H9 (cell line): ENCODE data around the gene FAM117A. TPM values are rescaled to one million over a fixed set of nuclear protein-coding genes. Genes with fewer than 3 reads are reported as not detected.

ENCODE experiments used
- DNase-seq: peaks from one replicate; pipeline ENCODE4 v3.0.0-alpha.2; 2017
- H2AFZ ChIP-seq: one replicate; pipeline ENCODE4 v1.6.1; 2013; ENCODE audit warnings: mild to moderate bottlenecking, low read length, control low read depth, moderate library complexity
- H2AK5ac ChIP-seq: 2 replicates; pipeline ENCODE4 v1.6.1; 2013; ENCODE audit warnings: low read length, control low read depth, mixed read lengths; ENCODE audit not compliant: insufficient read length
- H2BK120ac ChIP-seq: one replicate; pipeline ENCODE4 v1.6.1; 2013; ENCODE audit warnings: low read depth, mild to moderate bottlenecking, low read length, control low read depth, inconsistent platforms; ENCODE audit not compliant: poor library complexity, severe bottlenecking
- H2BK12ac ChIP-seq: 2 replicates; pipeline ENCODE4 v1.6.1; 2013; ENCODE audit warnings: low read length, control low read depth, mixed read lengths, low read depth; ENCODE audit not compliant: insufficient read length
- H2BK15ac ChIP-seq: 2 replicates; pipeline ENCODE4 v1.6.1; 2013; ENCODE audit warnings: low read depth, low read length, control low read depth
- H2BK20ac ChIP-seq: one replicate; pipeline ENCODE4 v1.6.1; 2013; ENCODE audit warnings: low read depth, mild to moderate bottlenecking, low read length, control low read depth, inconsistent platforms; ENCODE audit not compliant: poor library complexity, severe bottlenecking
- H2BK5ac ChIP-seq: 2 replicates; pipeline ENCODE4 v1.6.1; 2013; ENCODE audit warnings: low read length, control low read depth, mixed read lengths; ENCODE audit not compliant: insufficient read length
- H3K14ac ChIP-seq: 2 replicates; pipeline ENCODE4 v1.6.1; 2013; ENCODE audit warnings: low read length, control low read depth; ENCODE audit not compliant: insufficient read depth
- H3K18ac ChIP-seq: 2 replicates; pipeline ENCODE4 v1.6.1; 2013; ENCODE audit warnings: low read depth, mild to moderate bottlenecking, mixed read lengths, low read length, control low read depth; ENCODE audit not compliant: insufficient read length
- H3K23ac ChIP-seq: 2 replicates; pipeline ENCODE4 v1.6.1; 2013; ENCODE audit warnings: low read length, control low read depth, mixed read lengths, low read depth; ENCODE audit not compliant: insufficient read length
- H3K23me2 ChIP-seq: 2 replicates; pipeline ENCODE4 v1.6.1; 2013; ENCODE audit warnings: low read depth, mild to moderate bottlenecking, mixed read lengths, low read length, control low read depth; ENCODE audit not compliant: insufficient read length, poor library complexity, severe bottlenecking
- H3K27ac ChIP-seq: 2 replicates; pipeline ENCODE4 v1.5.1; 2013; ENCODE audit warnings: low read length, control low read depth, mixed read lengths, low read depth; ENCODE audit not compliant: insufficient read length
- H3K27me3 ChIP-seq: 2 replicates; pipeline ENCODE4 v1.6.1; 2013; ENCODE audit warnings: low read length, control low read depth, inconsistent platforms; ENCODE audit not compliant: insufficient read depth
- H3K4ac ChIP-seq: 2 replicates; pipeline ENCODE4 v1.6.1; 2013; ENCODE audit warnings: low read depth, mild to moderate bottlenecking, control low read depth, inconsistent platforms, low read length, moderate library complexity
- H3K4me1 ChIP-seq: 2 replicates; pipeline ENCODE4 v1.6.1; 2013; ENCODE audit warnings: low read length, control low read depth, inconsistent platforms; ENCODE audit not compliant: insufficient read depth
- H3K4me2 ChIP-seq: 2 replicates; pipeline ENCODE4 v1.6.1; 2013; ENCODE audit warnings: low read length, control low read depth, mixed read lengths; ENCODE audit not compliant: insufficient read length, insufficient read depth
- H3K56ac ChIP-seq: 2 replicates; pipeline ENCODE4 v1.6.1; 2013; ENCODE audit warnings: low read depth, mild to moderate bottlenecking, mixed read lengths, low read length, control low read depth; ENCODE audit not compliant: insufficient read length
- H3K79me1 ChIP-seq: 2 replicates; pipeline ENCODE4 v1.6.1; 2013; ENCODE audit warnings: low read depth, mild to moderate bottlenecking, moderate library complexity, low read length, control low read depth, inconsistent platforms; ENCODE audit not compliant: insufficient read depth, poor library complexity, severe bottlenecking
- H3K79me2 ChIP-seq: 2 replicates; pipeline ENCODE4 v1.6.1; 2013; ENCODE audit warnings: low read length, control low read depth, inconsistent platforms; ENCODE audit not compliant: insufficient read depth
- H3K9ac ChIP-seq: 2 replicates; pipeline ENCODE4 v1.6.1; 2013; ENCODE audit warnings: low read length, control low read depth, mixed read lengths; ENCODE audit not compliant: insufficient read length; ENCODE audit errors: extremely low read depth
- H3K9me3 ChIP-seq: one replicate; pipeline ENCODE4 v1.6.1; 2013; ENCODE audit warnings: low read depth, low read length, inconsistent platforms; ENCODE audit not compliant: control insufficient read depth
- H3T11ph ChIP-seq: one replicate; pipeline ENCODE4 v1.6.1; 2013; ENCODE audit warnings: mild to moderate bottlenecking, low read length, control low read depth, inconsistent platforms
- H4K20me1 ChIP-seq: one replicate; pipeline ENCODE4 v1.6.1; 2013; ENCODE audit not compliant: control insufficient read depth, insufficient read length, insufficient read depth
- H4K5ac ChIP-seq: 2 replicates; pipeline ENCODE4 v1.6.1; 2013; ENCODE audit warnings: low read depth, mild to moderate bottlenecking, mixed read lengths, low read length, control low read depth; ENCODE audit not compliant: insufficient read length
- H4K8ac ChIP-seq: replicated peaks from 2 replicates; pipeline ENCODE4 v1.6.1; 2013; ENCODE audit warnings: low read length, control low read depth, mixed read lengths, low read depth; ENCODE audit not compliant: insufficient read length
- H4K91ac ChIP-seq: 2 replicates; pipeline ENCODE4 v1.6.1; 2013; ENCODE audit warnings: low read depth, mild to moderate bottlenecking, moderate library complexity, mixed read lengths, low read length, control low read depth; ENCODE audit not compliant: insufficient read length
- H3K27ac Mint-ChIP-seq, 3 experiments: 2 replicates in 2 of 3; 3 replicates in 1 of 3; pipeline ENCODE4 v1.8.0; 2020 to 2021; ENCODE audit warnings: mixed read lengths in 3 of 3, mild to moderate bottlenecking in 1 of 3, moderate library complexity in 1 of 3
- H3K27me3 Mint-ChIP-seq: 2 replicates; pipeline ENCODE4 v1.8.0; 2021; ENCODE audit warnings: low read depth, mild to moderate bottlenecking, moderate library complexity, mixed read lengths
- H3K36me3 Mint-ChIP-seq, 3 experiments: 2 replicates in 2 of 3; 3 replicates in 1 of 3; pipeline ENCODE4 v1.8.0; 2020 to 2021; ENCODE audit warnings: low read depth in 3 of 3, mixed read lengths in 3 of 3; ENCODE audit not compliant: insufficient read depth in 1 of 3
- H3K4me1 Mint-ChIP-seq, 2 experiments: 2 replicates each; pipeline ENCODE4 v1.8.0; 2020; ENCODE audit warnings: mixed read lengths in 2 of 2
- H3K4me3 Mint-ChIP-seq, 2 experiments: 2 replicates in 1 of 2; 3 replicates in 1 of 2; pipeline ENCODE4 v1.8.0; 2020 to 2021; ENCODE audit warnings: mild to moderate bottlenecking in 2 of 2, mixed read lengths in 2 of 2, moderate library complexity in 1 of 2
- H3K9me3 Mint-ChIP-seq, 2 experiments: 2 replicates in 1 of 2; 3 replicates in 1 of 2; pipeline ENCODE4 v1.8.0; 2020; ENCODE audit warnings: mild to moderate bottlenecking in 2 of 2, mixed read lengths in 2 of 2, moderate library complexity in 1 of 2
- CTCF ChIP-seq: fragments of 200-600 bp; sonication (generic); conservative IDR thresholded peaks from 3 replicates; pipeline ENCODE4 v1.8.0; 2021; ENCODE audit warnings: antibody characterized with exemption, mild to moderate bottlenecking
- WGBS: extraction: QIAGEN DNeasy Blood & Tissue Kit; methylation state at CpG from one replicate; pipeline ENCODE4 v1.1.7; 2013; ENCODE audit warnings: missing lambda C conversion rate, low lambda C conversion rate, mixed read lengths; ENCODE audit not compliant: insufficient read length; ENCODE audit errors: extremely low coverage; 5-methylcytosine and 5-hydroxymethylcytosine counted together
- total RNA-seq: library from RNA; stranded (reverse); gene quantifications from 2 replicates; pipeline ENCODE4 v1.2.1, GENCODE V29; 2021

Gene FAM117A
- total RNA-seq, 1 experiment from 2014 or later, result 21.1 TPM

GRCh38 chr17:49762151-49762941 is 1.6 kb downstream of the FAM117A start:
- H4K5ac ChIP-seq, result no peak overlapping the region
- H3K4me2 ChIP-seq, result peak overlapping the region; percentile 89
- H2BK120ac ChIP-seq, result no peak overlapping the region
- H3K9me3 ChIP-seq, result no peaks in the 10 kb centered on the region
- peaks cover 9% of the 10 kb centered on the region for H3K79me1 ChIP-seq
- H3K9ac ChIP-seq, result peak overlapping the region; percentile 14
- no peak overlapping the region for H2BK12ac ChIP-seq
- no peak overlapping the region for H2BK15ac ChIP-seq
- no peak overlapping the region for H3K18ac ChIP-seq
- H3K4me1 Mint-ChIP-seq, result peaks cover 39 to 40% of the 10 kb centered on the region in 2 experiments
- no peak overlapping the region for H2BK5ac ChIP-seq
- peaks cover 15% of the 10 kb centered on the region for H3K27me3 Mint-ChIP-seq
- no peaks in the 10 kb centered on the region for H3K27me3 ChIP-seq
- H3K27ac ChIP-seq, result no peak overlapping the region
- no peak overlapping the region for H4K91ac ChIP-seq
- peaks cover 12% of the 10 kb centered on the region for H3K23me2 ChIP-seq
- no peak for DNase-seq
- H2AK5ac ChIP-seq, result no peak overlapping the region
- peak overlapping the region; percentile 88 to 92 for H3K4me3 Mint-ChIP-seq
- H3K4me1 ChIP-seq, result peaks cover 11% of the 10 kb centered on the region
- no peak overlapping the region for H4K8ac ChIP-seq
- H3K9me3 Mint-ChIP-seq, result no peaks in the 10 kb centered on the region; a peak in 1 of 5 replicates
- no peak overlapping the region for H3K14ac ChIP-seq
- H3K56ac ChIP-seq, result no peak overlapping the region
- no peaks in the 10 kb centered on the region for H4K20me1 ChIP-seq
- peak overlapping the region in 1 of 3 experiments; percentile 94; a peak in 1 of 7 replicates for H3K27ac Mint-ChIP-seq
- H3K23ac ChIP-seq, result no peak overlapping the region
- H3K4ac ChIP-seq, result no peak overlapping the region
- H3K79me2 ChIP-seq, result peaks cover 14% of the 10 kb centered on the region; the same call in 1 of the 2 replicates
- no peak for TF ChIP-seq CTCF
- H3T11ph ChIP-seq, result no peak overlapping the region
- peaks cover 0 to 7% (median 2%) of the 10 kb centered on the region in 3 experiments; a peak in 6 of 7 replicates for H3K36me3 Mint-ChIP-seq
- no peak overlapping the region for H2AFZ ChIP-seq
- no CpG with 5 or more reads among the region's 6 CpGs for WGBS
- no peak overlapping the region for H2BK20ac ChIP-seq
